DND-41 (cell line): Measurements from ENCODE around the gene PHOX2A.
"Not testable (repeated sequence)": the region's sequence is repeated elsewhere in the genome, so short reads cannot be mapped to it uniquely, and the experiment has no call there.

Source experiments
- ATAC-seq: fragments of 200-7000 bp; cut with Tn5 transposase; 3 replicates; pipeline ENCODE4 v1.9.1; 2021; ENCODE audit warnings: low read depth; ENCODE audit not compliant: insufficient read depth
- DNase-seq: peaks from one replicate; pipeline ENCODE4 v3.0.0-alpha.2; 2020
- H2AFZ ChIP-seq: 2 replicates; pipeline ENCODE4 v1.6.0; 2012; ENCODE audit warnings: low read depth, low read length
- H3K27ac ChIP-seq: 2 replicates; pipeline ENCODE4 v1.5.1; 2012; ENCODE audit warnings: low read length, inconsistent platforms
- H3K27me3 ChIP-seq: fragments of 200-600 bp; sonication (generic); 2 replicates; pipeline ENCODE4 v1.6.0; 2012; ENCODE audit warnings: low read length, mild to moderate bottlenecking, inconsistent platforms; ENCODE audit not compliant: insufficient read depth, poor library complexity
- H3K36me3 ChIP-seq: 2 replicates; pipeline ENCODE4 v1.5.1; 2012; ENCODE audit warnings: low read length, inconsistent platforms; ENCODE audit not compliant: insufficient read depth
- H3K4me1 ChIP-seq: 2 replicates; pipeline ENCODE4 v1.5.1; 2012; ENCODE audit warnings: mild to moderate bottlenecking, low read length; ENCODE audit not compliant: insufficient read depth
- H3K4me2 ChIP-seq: 2 replicates; pipeline ENCODE4 v1.6.0; 2012; ENCODE audit warnings: mild to moderate bottlenecking, moderate library complexity, low read length, inconsistent platforms; ENCODE audit not compliant: insufficient read depth
- H3K4me3 ChIP-seq, 2 experiments: fragments of 200-600 bp in 1 of 2; shearing (Covaris generic) in 1 of 2; 2 replicates each; pipeline ENCODE4 v1.5.1; 2012 to 2016; ENCODE audit warnings: inconsistent platforms in 2 of 2, low read length in 2 of 2, mild to moderate bottlenecking in 2 of 2, low read depth in 1 of 2, moderate library complexity in 1 of 2
- H3K79me2 ChIP-seq: 2 replicates; pipeline ENCODE4 v1.6.0; 2012; ENCODE audit warnings: low read length, inconsistent platforms; ENCODE audit not compliant: insufficient read depth
- H3K9ac ChIP-seq: 2 replicates; pipeline ENCODE4 v1.6.0; 2012; ENCODE audit warnings: low read depth, mild to moderate bottlenecking, inconsistent platforms, low read length, moderate library complexity
- H3K9me3 ChIP-seq: 2 replicates; pipeline ENCODE4 v1.5.1; 2012; ENCODE audit warnings: low read length, moderate library complexity, mild to moderate bottlenecking, inconsistent platforms; ENCODE audit not compliant: insufficient read depth, severe bottlenecking
- H4K20me1 ChIP-seq: 2 replicates; pipeline ENCODE4 v1.6.0; 2012; ENCODE audit warnings: low read length; ENCODE audit not compliant: insufficient read depth
- CTCF ChIP-seq: IDR thresholded peaks from 2 replicates; pipeline ENCODE4 v1.5.1; 2012; ENCODE audit warnings: borderline replicate concordance, low read length, moderate library complexity, mild to moderate bottlenecking; ENCODE audit not compliant: poor library complexity, severe bottlenecking; ENCODE audit errors: extremely low read depth
- EZH2 ChIP-seq: IDR thresholded peaks from 3 replicates; pipeline ENCODE4 v1.6.1; 2012; ENCODE audit warnings: borderline replicate concordance, low read depth, mild to moderate bottlenecking, moderate library complexity, low read length, inconsistent platforms; ENCODE audit not compliant: severe bottlenecking

Gene PHOX2A

GRCh38 chr11:72267956-72268617 is 24.1 kb upstream of the PHOX2A start:
- ATAC-seq (no peak), DNase-seq (no peak)
- Histone ChIP-seq H3K4me1 (no peaks in the 10 kb centered on the region), H3K79me2 (no peaks in the 10 kb centered on the region), H3K36me3 (no peaks in the 10 kb centered on the region), H4K20me1 (no peaks in the 10 kb centered on the region), H3K27me3 (no peaks in the 10 kb centered on the region), H3K9me3 (no peaks in the 10 kb centered on the region), H3K4me2 (no peak overlapping the region), H2AFZ (no peak overlapping the region), H3K9ac (no peak overlapping the region), H3K27ac (no peak overlapping the region), H3K4me3 (no peak overlapping the region)
- TF ChIP-seq CTCF, result no peak
- no peak for TF ChIP-seq EZH2

DNA sequence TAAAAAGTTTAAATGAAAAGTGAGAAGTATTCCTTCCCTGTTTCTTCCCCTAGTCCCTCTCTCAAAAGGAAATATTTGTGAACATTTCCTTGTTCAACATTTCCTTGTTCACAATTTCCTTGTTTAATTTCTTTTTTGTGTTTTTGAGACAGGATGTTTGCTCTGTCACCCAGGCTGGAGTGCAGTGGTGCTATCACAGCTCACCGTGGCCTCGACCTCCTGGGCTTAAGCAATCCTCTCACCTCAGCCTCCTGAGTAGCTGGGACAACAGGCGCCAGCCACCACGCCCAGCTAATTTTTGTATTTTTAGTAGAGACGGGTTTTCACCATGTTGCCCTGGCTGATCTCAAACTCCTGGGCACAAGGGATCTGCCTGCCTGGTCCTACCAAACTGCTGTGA is 23.0 kb upstream of the PHOX2A start:
- ATAC-seq, H3K27me3 ChIP-seq, H3K9me3 ChIP-seq, H3K4me2 ChIP-seq, H3K79me2 ChIP-seq, DNase-seq, H4K20me1 ChIP-seq, H2AFZ ChIP-seq, H3K9ac ChIP-seq, H3K4me1 ChIP-seq, H3K27ac ChIP-seq, H3K36me3 ChIP-seq, H3K4me3 ChIP-seq: not testable (repeated sequence)

DNA sequence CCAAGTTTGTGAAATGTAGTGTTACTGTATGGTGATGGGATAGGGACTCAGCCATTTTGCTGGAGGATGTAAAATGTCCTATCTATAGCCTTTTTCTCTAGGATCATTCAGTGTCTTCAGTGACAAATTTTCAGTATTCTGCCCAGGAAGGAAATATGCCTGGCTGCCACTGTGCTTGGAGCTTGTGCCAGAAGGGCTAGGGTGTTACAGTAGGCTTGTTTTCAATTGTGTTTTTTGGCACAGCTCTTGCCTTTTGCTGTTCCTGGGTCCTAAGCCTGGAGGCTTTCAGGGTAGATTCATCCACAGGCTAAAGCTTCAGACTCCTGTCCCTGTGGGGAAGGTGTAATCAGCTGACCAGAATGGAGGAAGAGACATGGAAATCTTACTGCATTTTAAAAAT is 22.0 kb upstream of the PHOX2A start:
- no peak overlapping the region for H3K4me2 ChIP-seq
- DNase-seq (no peak), ATAC-seq (no peak)
- no peaks in the 10 kb centered on the region for H3K79me2 ChIP-seq
- no peaks in the 10 kb centered on the region for H3K36me3 ChIP-seq
- no peaks in the 10 kb centered on the region for H3K9me3 ChIP-seq
- H3K27ac ChIP-seq, result no peak overlapping the region
- no peak overlapping the region for H3K4me3 ChIP-seq
- H2AFZ ChIP-seq, result no peak overlapping the region
- no peak for TF ChIP-seq CTCF
- no peak overlapping the region for H3K9ac ChIP-seq
- no peaks in the 10 kb centered on the region for H4K20me1 ChIP-seq
- H3K27me3 ChIP-seq, result no peaks in the 10 kb centered on the region
- H3K4me1 ChIP-seq, result no peaks in the 10 kb centered on the region

GRCh38 chr11:72263361-72263760 is 19.4 kb upstream of the PHOX2A start:
- H3K4me1 ChIP-seq, result no peaks in the 10 kb centered on the region
- TF ChIP-seq CTCF (no peak), EZH2 (no peak)
- no peaks in the 10 kb centered on the region for H3K27me3 ChIP-seq
- no peak overlapping the region for H2AFZ ChIP-seq
- no peak overlapping the region for H3K27ac ChIP-seq
- H4K20me1 ChIP-seq, result no peaks in the 10 kb centered on the region
- no peak for DNase-seq
- no peak overlapping the region for H3K4me3 ChIP-seq
- H3K9ac ChIP-seq, result no peak overlapping the region
- no peak for ATAC-seq
- H3K79me2 ChIP-seq, result no peaks in the 10 kb centered on the region
- no peaks in the 10 kb centered on the region for H3K9me3 ChIP-seq
- H3K36me3 ChIP-seq, result no peaks in the 10 kb centered on the region
- no peak overlapping the region for H3K4me2 ChIP-seq
